TTC549 (cell line): Measurements from ENCODE around the gene TSN.
A peak's percentile ranks its signal among the peaks of the same experiment; 100 is the strongest.
"Not testable (repeated sequence)": the region's sequence is repeated elsewhere in the genome, so short reads cannot be mapped to it uniquely, and the experiment has no call there.

Source experiments
- FAIRE-seq: peaks from 2 replicates; lab custom pipeline; 2012; peaks lifted over from hg19 to GRCh38; lab: Jason Lieb, UNC

TSN gene

DNA sequence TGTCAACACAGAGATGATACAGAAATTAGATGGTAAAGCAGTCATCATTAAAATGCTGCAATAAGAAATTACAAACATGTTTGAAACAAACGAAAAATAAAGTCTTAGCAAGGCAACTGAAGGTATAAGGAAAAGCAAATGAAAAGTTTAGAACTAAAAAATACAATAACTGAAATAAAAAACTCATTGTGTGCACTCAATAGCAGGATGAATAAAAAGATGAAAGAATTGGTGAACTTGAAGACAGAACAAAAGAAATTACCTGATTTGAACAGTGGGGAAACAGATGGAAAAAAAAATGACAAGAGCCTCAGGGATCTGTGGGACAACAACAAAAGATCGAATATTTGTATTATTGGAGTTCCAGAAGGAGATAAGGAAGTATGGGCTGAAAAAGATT, 46.5 kb downstream of the TSN start:
- no peak for FAIRE-seq

DNA sequence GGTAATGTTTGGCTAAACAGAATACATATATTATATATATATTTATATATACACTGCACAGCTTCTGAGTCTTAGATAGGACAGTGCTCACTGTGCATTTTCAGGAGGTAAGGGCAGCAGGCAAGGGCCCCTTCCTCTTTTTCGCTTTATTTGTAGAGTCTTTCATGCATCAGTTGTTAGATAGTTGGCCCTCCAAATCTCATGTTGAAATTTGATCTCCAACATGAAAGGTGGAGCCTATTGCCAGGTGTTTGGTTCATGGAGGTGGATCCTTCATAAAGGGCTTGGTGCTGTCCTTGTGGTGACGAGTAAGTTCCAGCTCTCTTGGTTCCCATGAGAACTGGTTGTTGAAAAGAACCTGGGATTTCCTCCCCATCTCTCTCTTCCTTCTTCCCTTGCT, 48.1 kb downstream of the TSN start:
- no peak for FAIRE-seq

- FAIRE-seq: no peak
These were observed 48.9 kb downstream of the TSN start for GRCh38 chr2:121804340-121804739.

- FAIRE-seq: no peak
These were observed 49.7 kb downstream of the TSN start for GRCh38 chr2:121804997-121805765.

GRCh38 chr2:121805766-121806143, 50.3 kb downstream of the TSN start:
- FAIRE-seq: no peak

- not testable (repeated sequence) for FAIRE-seq
These were observed 52.3 kb downstream of the TSN start for GRCh38 chr2:121807771-121808170.

DNA sequence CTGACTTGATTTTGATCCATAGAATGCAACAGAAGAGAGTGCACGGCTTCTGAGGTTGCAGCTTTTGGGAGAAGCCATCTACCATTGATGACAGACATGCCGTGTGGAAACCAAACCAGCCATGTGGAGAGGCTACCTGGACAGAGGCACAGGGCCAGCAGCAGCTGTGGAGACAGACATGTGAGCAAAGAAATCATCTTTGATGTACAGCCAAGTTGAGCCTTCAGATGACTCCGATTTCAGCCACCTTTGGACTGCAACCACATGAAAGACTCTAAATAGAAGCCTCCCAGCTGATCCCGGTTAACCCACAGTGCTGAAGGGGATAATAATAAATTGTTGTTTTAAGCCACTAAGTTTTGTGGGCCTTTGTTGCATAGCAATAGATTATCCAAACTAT, 54.2 kb downstream of the TSN start:
- no peak for FAIRE-seq

DNA sequence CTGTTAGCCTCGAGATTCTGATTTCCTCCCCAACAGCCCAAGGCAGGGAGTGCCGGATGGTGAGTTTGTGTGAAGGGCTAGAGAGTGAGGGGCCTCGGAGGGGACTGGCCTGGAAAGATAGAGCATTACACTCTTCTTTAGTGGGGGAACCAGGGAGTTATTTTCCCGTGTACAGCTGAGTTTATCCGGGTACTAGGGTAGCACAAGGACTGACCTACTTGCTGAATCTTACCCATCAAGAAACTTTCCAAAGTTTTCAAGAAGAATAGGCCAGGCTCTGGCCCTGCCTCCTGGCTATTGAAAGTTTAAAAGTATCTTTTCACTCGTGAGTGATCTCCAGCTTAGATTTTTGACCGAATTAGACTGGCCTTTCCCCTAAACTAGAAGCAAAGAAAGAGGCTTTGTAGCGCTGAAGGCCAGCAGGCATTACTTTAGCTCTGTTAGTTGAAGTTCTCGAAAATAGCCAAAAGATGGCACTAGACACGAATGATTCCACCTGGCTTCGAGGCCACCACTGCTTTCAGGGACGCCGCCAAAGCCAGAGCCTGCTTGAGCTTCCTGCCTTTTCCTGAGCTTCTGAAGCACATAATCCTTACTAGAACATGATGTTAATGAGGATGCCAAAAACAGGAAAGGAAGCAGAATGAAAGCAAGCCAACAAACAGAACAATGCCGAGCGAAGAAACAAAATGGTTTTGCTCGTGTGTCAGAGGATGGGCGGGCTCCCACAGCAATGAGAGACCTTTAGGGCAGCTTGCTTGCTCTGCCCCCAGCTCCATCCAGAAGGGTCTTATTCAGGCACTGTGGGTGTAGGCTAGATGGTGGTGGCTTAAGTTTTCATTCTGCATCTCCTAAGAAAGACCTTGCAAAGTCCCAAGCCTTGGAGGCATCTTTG, 55.8 kb downstream of the TSN start:
- FAIRE-seq: peak; percentile 86

- FAIRE-seq: not testable (repeated sequence)
These were observed 57.6 kb downstream of the TSN start for GRCh38 chr2:121813083-121813482.

- FAIRE-seq: no peak
These were observed 59.8 kb downstream of the TSN start for GRCh38 chr2:121815216-121815615.

GRCh38 chr2:121816797-121817196, 61.3 kb downstream of the TSN start:
- no peak for FAIRE-seq

DNA sequence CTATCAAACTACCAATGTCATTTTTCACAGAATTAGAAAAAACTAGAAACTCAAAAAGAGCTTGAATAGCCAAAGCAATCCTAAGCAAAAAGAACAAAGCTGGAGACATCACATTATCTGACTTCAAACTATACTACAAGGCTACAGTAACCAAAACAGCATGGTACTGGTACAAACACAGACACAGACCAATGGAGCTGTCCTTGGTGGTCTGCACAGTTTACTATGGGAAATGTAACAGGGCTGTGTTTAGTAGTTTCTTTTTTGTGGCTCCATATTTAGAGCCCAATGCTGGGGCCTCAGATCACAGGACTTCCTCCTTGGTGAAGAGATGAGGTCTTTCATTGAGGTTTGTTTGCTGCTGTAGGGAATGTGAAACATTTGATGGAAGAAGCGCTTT, 61.9 kb downstream of the TSN start:
- not testable (repeated sequence) for FAIRE-seq
